IMR-90 (cell line): ENCODE data around the gene UBE3C. TPM values are rescaled to one million over a fixed set of nuclear protein-coding genes. Genes with fewer than 3 reads are reported as not detected.
A peak's percentile ranks its signal among the peaks of the same experiment; 100 is the strongest.

Experiments used
- ATAC-seq: fragments of 200-7000 bp; cut with Tn5 transposase; 2 replicates; pipeline ENCODE4 v1.9.1; 2020; ENCODE audit warnings: low read depth, mild to moderate bottlenecking, moderate library complexity
- BruUV-seq: library from RNA; stranded (reverse); fragments of 400-500 nt; replicated peaks from 2 replicates; lab custom pipeline; 2021; lab: Mats Ljungman, UMichigan
- CTCF ChIA-PET: fragments of 300-600 bp; formaldehyde crosslinking; extraction: SDS; loops from one replicate; lab custom pipeline; 2021; ENCODE audit warnings: antibody characterized with exemption; lab: Yijun Ruan, JAX
- POLR2A ChIA-PET: fragments of 300-600 bp; sonication (Branson Sonifier 250); formaldehyde crosslinking; loops from one replicate; lab custom pipeline; 2022; ENCODE audit warnings: antibody characterized with exemption; ENCODE audit not compliant: unreplicated experiment; lab: Charles Lee
- DNase-seq: peaks from one replicate; pipeline ENCODE4 v3.0.0; 2013
- H2AFZ ChIP-seq: replicated peaks from 2 replicates; pipeline ENCODE3; 2013; ENCODE audit warnings: low read length, mild to moderate bottlenecking; ENCODE audit not compliant: poor library complexity
- H2AK5ac ChIP-seq: 2 replicates; pipeline ENCODE4 v1.6.1; 2013; ENCODE audit warnings: low read depth, low read length, inconsistent platforms
- H2AK9ac ChIP-seq: replicated peaks from 2 replicates; pipeline ENCODE3; 2013; ENCODE audit warnings: mild to moderate bottlenecking, low read depth, low read length, moderate library complexity; ENCODE audit not compliant: poor library complexity
- H2BK120ac ChIP-seq: 2 replicates; pipeline ENCODE4 v1.6.1; 2013; ENCODE audit warnings: low read depth, low read length, inconsistent platforms
- H2BK15ac ChIP-seq: 3 replicates; pipeline ENCODE4 v1.6.1; 2013; ENCODE audit warnings: low read depth, low read length, inconsistent platforms
- H2BK20ac ChIP-seq: 2 replicates; pipeline ENCODE4 v1.6.1; 2013; ENCODE audit warnings: low read depth, mild to moderate bottlenecking, inconsistent platforms, low read length, moderate library complexity
- H2BK5ac ChIP-seq: 2 replicates; pipeline ENCODE4 v1.6.1; 2013; ENCODE audit warnings: mild to moderate bottlenecking, low read depth, low read length, inconsistent platforms; ENCODE audit not compliant: poor library complexity, severe bottlenecking
- H3K14ac ChIP-seq: replicated peaks from 2 replicates; pipeline ENCODE4 v1.6.1; 2013; ENCODE audit warnings: low read depth, low read length, inconsistent platforms
- H3K18ac ChIP-seq: 2 replicates; pipeline ENCODE4 v1.6.1; 2013; ENCODE audit warnings: low read depth, low read length, control low read depth
- H3K23ac ChIP-seq: 2 replicates; pipeline ENCODE4 v1.6.1; 2013; ENCODE audit warnings: low read depth, low read length, inconsistent platforms
- H3K27ac ChIP-seq: 2 replicates; pipeline ENCODE4 v1.5.1; 2013; ENCODE audit warnings: mild to moderate bottlenecking, control low read depth, low read length; ENCODE audit not compliant: insufficient read depth
- H3K27me3 ChIP-seq: 2 replicates; pipeline ENCODE4 v1.6.1; 2013; ENCODE audit warnings: low read length; ENCODE audit not compliant: control insufficient read depth, insufficient read depth
- H3K36me3 ChIP-seq: 2 replicates; pipeline ENCODE4 v1.6.1; 2013; ENCODE audit warnings: low read length, mixed read lengths; ENCODE audit not compliant: control insufficient read depth, insufficient read depth
- H3K4ac ChIP-seq: 2 replicates; pipeline ENCODE4 v1.6.1; 2013; ENCODE audit warnings: low read depth, low read length, inconsistent platforms
- H3K4me1 ChIP-seq: 2 replicates; pipeline ENCODE4 v1.6.1; 2013; ENCODE audit warnings: low read length, mixed read lengths; ENCODE audit not compliant: control insufficient read depth, insufficient read depth
- H3K4me2 ChIP-seq: 2 replicates; pipeline ENCODE4 v1.6.1; 2013; ENCODE audit warnings: low read depth, mild to moderate bottlenecking, control low read depth, low read length, moderate library complexity
- H3K4me3 ChIP-seq: 2 replicates; pipeline ENCODE4 v1.5.1; 2013; ENCODE audit warnings: low read depth, mild to moderate bottlenecking, control low read depth, low read length, moderate library complexity; ENCODE audit not compliant: insufficient read depth
- H3K56ac ChIP-seq: 2 replicates; pipeline ENCODE4 v1.6.1; 2013; ENCODE audit warnings: low read length, inconsistent platforms; ENCODE audit not compliant: insufficient read depth; ENCODE audit errors: extremely low read depth
- H3K79me1 ChIP-seq, 2 experiments: 2 replicates each; pipeline ENCODE4 v1.6.1; 2013; ENCODE audit warnings: low read length in 2 of 2, inconsistent platforms in 1 of 2, low read depth in 1 of 2
- H3K9ac ChIP-seq: 2 replicates; pipeline ENCODE4 v1.6.1; 2013; ENCODE audit warnings: low read depth, low read length, control low read depth
- H3K9me1 ChIP-seq: 2 replicates; pipeline ENCODE4 v1.6.1; 2013; ENCODE audit warnings: low read length, inconsistent platforms; ENCODE audit not compliant: insufficient read depth
- H3K9me3 ChIP-seq: 2 replicates; pipeline ENCODE4 v1.6.1; 2013; ENCODE audit warnings: low read length; ENCODE audit not compliant: control insufficient read depth, insufficient read depth
- H4K20me1 ChIP-seq: 2 replicates; pipeline ENCODE4 v1.6.1; 2013; ENCODE audit warnings: low read length, inconsistent platforms; ENCODE audit not compliant: insufficient read depth
- H4K5ac ChIP-seq: 2 replicates; pipeline ENCODE4 v1.6.1; 2013; ENCODE audit warnings: mild to moderate bottlenecking, low read depth, low read length, control low read depth
- H4K8ac ChIP-seq, 2 experiments: 2 replicates each; pipeline ENCODE4 v1.6.1; 2013; ENCODE audit warnings: low read depth in 2 of 2, low read length in 2 of 2, control low read depth in 1 of 2, inconsistent platforms in 1 of 2
- H4K91ac ChIP-seq: 2 replicates; pipeline ENCODE4 v1.6.1; 2013; ENCODE audit warnings: low read depth, low read length, inconsistent platforms; ENCODE audit not compliant: insufficient read depth
- BHLHE40 ChIP-seq: fragments of 150-350 bp; IDR thresholded peaks from 2 replicates; pipeline ENCODE4 v1.6.1; 2016; ENCODE audit warnings: mild to moderate bottlenecking, low read depth, low read length
- CEBPB ChIP-seq: IDR thresholded peaks from 2 replicates; pipeline ENCODE4 v1.6.1; 2012; ENCODE audit warnings: low read depth, low read length, improper control_type of control experiment
- CHD1 ChIP-seq: IDR thresholded peaks from 2 replicates; pipeline ENCODE4 v1.6.1; 2012; ENCODE audit warnings: low read depth, low read length, improper control_type of control experiment
- ELK1 ChIP-seq: fragments of 150-350 bp; IDR thresholded peaks from 2 replicates; pipeline ENCODE4 v1.6.1; 2016; ENCODE audit warnings: low read depth, mild to moderate bottlenecking, low read length, moderate library complexity, borderline replicate concordance
- FOS ChIP-seq: fragments of 150-350 bp; IDR thresholded peaks from 2 replicates; pipeline ENCODE4 v1.6.1; 2016; ENCODE audit warnings: low read depth, low read length
- MAFK ChIP-seq: IDR thresholded peaks from 2 replicates; pipeline ENCODE4 v1.6.1; 2012; ENCODE audit warnings: low read depth, low read length, improper control_type of control experiment
- MXI1 ChIP-seq: IDR thresholded peaks from 2 replicates; pipeline ENCODE4 v1.6.1; 2012; ENCODE audit warnings: low read depth, mild to moderate bottlenecking, low read length, moderate library complexity, borderline replicate concordance
- NFE2L2 ChIP-seq: fragments of 150-350 bp; IDR thresholded peaks from 2 replicates; pipeline ENCODE4 v1.6.1; 2016; ENCODE audit warnings: low read depth, mild to moderate bottlenecking, low read length
- POLR2A ChIP-seq: IDR thresholded peaks from 2 replicates; pipeline ENCODE4 v1.6.1; 2012; ENCODE audit warnings: mild to moderate bottlenecking, low read depth, low read length
- RAD21 ChIP-seq: IDR thresholded peaks from 2 replicates; pipeline ENCODE4 v1.6.1; 2012; ENCODE audit warnings: low read length, improper control_type of control experiment
- RCOR1 ChIP-seq: IDR thresholded peaks from 2 replicates; pipeline ENCODE4 v1.6.1; 2012; ENCODE audit warnings: mild to moderate bottlenecking, low read length, improper control_type of control experiment; ENCODE audit not compliant: insufficient replicate concordance
- RFX5 ChIP-seq: IDR thresholded peaks from 2 replicates; pipeline ENCODE4 v1.8.0; 2012; ENCODE audit warnings: low read depth, mild to moderate bottlenecking, low read length, moderate library complexity
- SMC3 ChIP-seq: fragments of 150-350 bp; IDR thresholded peaks from 2 replicates; pipeline ENCODE4 v1.6.1; 2016; ENCODE audit warnings: low read depth, mild to moderate bottlenecking, antibody characterized with exemption, low read length, moderate library complexity
- WGBS, 2 experiments: methylation state at CpG; one replicate each; pipeline versions ENCODE4 v1.1.5 to v1.1.7; 2013; ENCODE audit warnings: missing lambda C conversion rate in 2 of 2; ENCODE audit not compliant: insufficient read length in 1 of 2; ENCODE audit errors: extremely low coverage in 2 of 2; 5-methylcytosine and 5-hydroxymethylcytosine counted together
- dilution Hi-C: fragments of 300-500 bp; cut with HindIII; formaldehyde crosslinking; loops from one replicate; pipeline ENCODE4 v1.14.3; 2018; ENCODE audit warnings: low sequenced_read_pairs; ENCODE audit not compliant: unreplicated experiment
- in situ Hi-C: fragments of 300-500 bp; cut with MboI; formaldehyde crosslinking; loops from 3 replicates; pipeline ENCODE4 v1.14.3; 2019; ENCODE audit warnings: low sequenced_read_pairs, inconsistent platforms, mixed read lengths
- intact Hi-C: fragments of 100-400 bp; cut with micrococcal nuclease; formaldehyde crosslinking; loops from 2 replicates; pipeline ENCODE4 v1.10.0; 2022
- polyA plus RNA-seq, 3 experiments: library from polyadenylated mRNA; depleted of rRNA; stranded (reverse); fragments of >200 nt; gene quantifications; 2 replicates each; pipeline ENCODE4 v1.2.3, GENCODE V29; 2012; ENCODE audit warnings: low replicate concordance in 1 of 3
- total RNA-seq: library from RNA; depleted of rRNA; stranded (reverse); fragments of >200 nt; gene quantifications from 2 replicates; pipeline ENCODE4 v1.2.3, GENCODE V29; 2012
- TF ChIP-seq, protein P1 (sequence below): conservative IDR thresholded peaks from 2 replicates; pipeline ENCODE4 v1.5.1; 2012; ENCODE audit warnings: mild to moderate bottlenecking, low read depth, low read length, improper control_type of control experiment
- TF ChIP-seq, protein P2 (sequence below): fragments of 150-350 bp; IDR thresholded peaks from 2 replicates; pipeline ENCODE4 v1.6.1; 2017; ENCODE audit warnings: mild to moderate bottlenecking, antibody characterized with exemption, low read length, low read depth

Gene UBE3C
- total and polyA plus RNA-seq, 2 of the 4 experiments (the other 2 are of a cell fraction) = 43.0 to 60.6 TPM

- peaks cover 3% of the 10 kb centered on the region for H3K36me3 ChIP-seq
- H3K27me3 ChIP-seq = no peaks in the 10 kb centered on the region
- no peak overlapping the region for H3K4me2 ChIP-seq
- POLR2A ChIA-PET = no interaction called here
- intact Hi-C loops = no loop called here
- CTCF ChIA-PET = no interaction called here
- H2BK120ac ChIP-seq = no peak overlapping the region
- ATAC-seq (peak; percentile 59), DNase-seq (peak; percentile 41)
- no peak overlapping the region for H2AK5ac ChIP-seq
- H4K20me1 ChIP-seq = peaks cover 95% of the 10 kb centered on the region
- no peak overlapping the region for H3K14ac ChIP-seq
- in situ Hi-C loops = no loop called here
- no peak overlapping the region for H3K4me3 ChIP-seq
- BruUV-seq = no TSS peak
- no peak overlapping the region for H3K56ac ChIP-seq
- no peak overlapping the region for H2BK5ac ChIP-seq
- no peak overlapping the region for H2AK9ac ChIP-seq
- H2BK15ac ChIP-seq = no peak overlapping the region
- dilution Hi-C loops = no loop called here
- H3K23ac ChIP-seq = no peak overlapping the region
- no peaks in the 10 kb centered on the region for H3K9me3 ChIP-seq
- H3K9ac ChIP-seq = no peak overlapping the region
- no peak overlapping the region for H4K8ac ChIP-seq
- no peak for TF ChIP-seq CHD1
- TF ChIP-seq CEBPB = no peak
- no peak for TF ChIP-seq POLR2A
- no peak for TF ChIP-seq RCOR1
- TF ChIP-seq, protein P1, sequence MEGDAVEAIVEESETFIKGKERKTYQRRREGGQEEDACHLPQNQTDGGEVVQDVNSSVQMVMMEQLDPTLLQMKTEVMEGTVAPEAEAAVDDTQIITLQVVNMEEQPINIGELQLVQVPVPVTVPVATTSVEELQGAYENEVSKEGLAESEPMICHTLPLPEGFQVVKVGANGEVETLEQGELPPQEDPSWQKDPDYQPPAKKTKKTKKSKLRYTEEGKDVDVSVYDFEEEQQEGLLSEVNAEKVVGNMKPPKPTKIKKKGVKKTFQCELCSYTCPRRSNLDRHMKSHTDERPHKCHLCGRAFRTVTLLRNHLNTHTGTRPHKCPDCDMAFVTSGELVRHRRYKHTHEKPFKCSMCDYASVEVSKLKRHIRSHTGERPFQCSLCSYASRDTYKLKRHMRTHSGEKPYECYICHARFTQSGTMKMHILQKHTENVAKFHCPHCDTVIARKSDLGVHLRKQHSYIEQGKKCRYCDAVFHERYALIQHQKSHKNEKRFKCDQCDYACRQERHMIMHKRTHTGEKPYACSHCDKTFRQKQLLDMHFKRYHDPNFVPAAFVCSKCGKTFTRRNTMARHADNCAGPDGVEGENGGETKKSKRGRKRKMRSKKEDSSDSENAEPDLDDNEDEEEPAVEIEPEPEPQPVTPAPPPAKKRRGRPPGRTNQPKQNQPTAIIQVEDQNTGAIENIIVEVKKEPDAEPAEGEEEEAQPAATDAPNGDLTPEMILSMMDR = no peak
- no peak for TF ChIP-seq ELK1
- TF ChIP-seq, protein P2, sequence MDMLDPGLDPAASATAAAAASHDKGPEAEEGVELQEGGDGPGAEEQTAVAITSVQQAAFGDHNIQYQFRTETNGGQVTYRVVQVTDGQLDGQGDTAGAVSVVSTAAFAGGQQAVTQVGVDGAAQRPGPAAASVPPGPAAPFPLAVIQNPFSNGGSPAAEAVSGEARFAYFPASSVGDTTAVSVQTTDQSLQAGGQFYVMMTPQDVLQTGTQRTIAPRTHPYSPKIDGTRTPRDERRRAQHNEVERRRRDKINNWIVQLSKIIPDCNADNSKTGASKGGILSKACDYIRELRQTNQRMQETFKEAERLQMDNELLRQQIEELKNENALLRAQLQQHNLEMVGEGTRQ = no peak
- no peak for TF ChIP-seq MAFK
- no peak for TF ChIP-seq RAD21
- no peak for TF ChIP-seq RFX5
- TF ChIP-seq BHLHE40 = no peak
- no peak for TF ChIP-seq SMC3
- TF ChIP-seq NFE2L2 = no peak
- no peak for TF ChIP-seq MXI1
- TF ChIP-seq FOS = no peak
- H3K79me1 ChIP-seq = peaks cover 0 to 66% of the 10 kb centered on the region in 2 experiments; a peak in 2 of 4 replicates
- no peak overlapping the region for H4K5ac ChIP-seq
- no peak overlapping the region for H3K27ac ChIP-seq
- peaks cover 6% of the 10 kb centered on the region for H3K4me1 ChIP-seq
- H2BK20ac ChIP-seq = no peak overlapping the region
- no peak overlapping the region for H4K91ac ChIP-seq
- no peak overlapping the region for H3K4ac ChIP-seq
- no peak overlapping the region for H3K18ac ChIP-seq
- no peak overlapping the region for H2AFZ ChIP-seq
- WGBS, 2 experiments = 29% methylated on average over 3 of the region's 15 CpGs; no CpG with 5 or more reads in 1 of the 2 experiments
- H3K9me1 ChIP-seq = peaks cover 13% of the 10 kb centered on the region
Measured at GRCh38 chr7:157150882-157151281, 12.2 kb downstream of the UBE3C start.
